Esophagus (tissue), 2 donors: ENCODE measurements around the gene KRT35. TPM values are rescaled to one million over a fixed set of nuclear protein-coding genes. Genes with fewer than 3 reads are reported as not detected.

ENCODE experiments used
- H3K27ac ChIP-seq, 2 donors: one replicate each; pipeline ENCODE4 v1.5.1; 2013; ENCODE audit warnings: low read depth in 2 of 2, mild to moderate bottlenecking in 2 of 2, inconsistent platforms in 1 of 2, low read length in 1 of 2, moderate library complexity in 1 of 2
- H3K27me3 ChIP-seq, 2 donors: one replicate each; pipeline ENCODE4 v1.6.1; 2013; ENCODE audit warnings: low read length in 2 of 2, control low read depth in 1 of 2, mild to moderate bottlenecking in 1 of 2; ENCODE audit not compliant: insufficient read depth in 2 of 2, control insufficient read depth in 1 of 2
- H3K36me3 ChIP-seq, 2 donors: one replicate each; pipeline ENCODE4 v1.6.1; 2013; ENCODE audit warnings: low read length in 1 of 2; ENCODE audit not compliant: control insufficient read depth in 2 of 2, insufficient read depth in 2 of 2
- H3K4me1 ChIP-seq, 2 donors: one replicate each; pipeline ENCODE4 v1.6.1; 2013; ENCODE audit warnings: low read length in 1 of 2; ENCODE audit not compliant: control insufficient read depth in 2 of 2, insufficient read depth in 2 of 2
- H3K4me3 ChIP-seq, 2 donors: one replicate each; pipeline ENCODE4 v1.5.1; 2013; ENCODE audit warnings: low read length in 2 of 2, mild to moderate bottlenecking in 2 of 2, low read depth in 1 of 2, moderate library complexity in 1 of 2
- H3K9me3 ChIP-seq, 2 donors: one replicate each; pipeline ENCODE4 v1.6.1; 2013; ENCODE audit warnings: mild to moderate bottlenecking in 2 of 2, low read depth in 1 of 2, low read length in 1 of 2, moderate library complexity in 1 of 2; ENCODE audit not compliant: control insufficient read depth in 2 of 2, insufficient read depth in 1 of 2
- WGBS, 2 donors: extraction: QIAGEN DNeasy Blood & Tissue Kit; methylation state at CpG; one replicate each; pipeline ENCODE4 v1.1.7; 2013; 5-methylcytosine and 5-hydroxymethylcytosine counted together
- polyA plus RNA-seq, 2 donors: library from polyadenylated mRNA; stranded (reverse); fragments of 200-250 nt; gene quantifications; one replicate each; pipeline ENCODE4 v1.2.3, GENCODE V29; 2013
- donor health status: healthy with polysubstance abuse.
- donor health status: Bipolar disorder and iron deficiency.

KRT35 gene
- polyA plus RNA-seq, 2 donors: not detected

DNA sequence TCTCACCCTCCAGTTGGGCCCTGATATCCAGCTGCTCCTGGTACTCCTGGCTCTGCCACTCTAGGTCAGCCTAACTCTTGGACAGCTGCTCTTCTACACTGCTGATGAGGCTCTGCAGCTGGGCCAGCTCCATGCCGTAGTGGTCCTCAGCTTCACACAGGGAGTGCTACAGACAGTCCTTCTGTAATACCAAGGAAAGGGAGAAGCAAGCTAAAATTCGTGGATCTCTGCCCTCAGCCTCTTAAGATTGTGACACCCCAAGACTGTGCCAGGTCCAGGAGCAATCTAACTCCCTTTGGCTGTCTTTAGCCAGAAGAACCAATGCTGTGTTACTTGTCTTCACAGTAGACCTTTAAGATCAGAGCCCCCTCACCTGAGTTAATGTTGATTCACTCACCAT is 32.4 kb downstream of the KRT35 start:
- WGBS, 2 donors: 43 to 62% methylated on average over 2 of the region's 2 CpGs
- H3K27ac ChIP-seq: no peak overlapping the region
- H3K36me3 ChIP-seq: no peaks in the 10 kb centered on the region
- H3K27me3 ChIP-seq: no peaks in the 10 kb centered on the region
- H3K9me3 ChIP-seq: no peaks in the 10 kb centered on the region
- no peaks in the 10 kb centered on the region for H3K4me1 ChIP-seq
- no peak overlapping the region for H3K4me3 ChIP-seq

DNA sequence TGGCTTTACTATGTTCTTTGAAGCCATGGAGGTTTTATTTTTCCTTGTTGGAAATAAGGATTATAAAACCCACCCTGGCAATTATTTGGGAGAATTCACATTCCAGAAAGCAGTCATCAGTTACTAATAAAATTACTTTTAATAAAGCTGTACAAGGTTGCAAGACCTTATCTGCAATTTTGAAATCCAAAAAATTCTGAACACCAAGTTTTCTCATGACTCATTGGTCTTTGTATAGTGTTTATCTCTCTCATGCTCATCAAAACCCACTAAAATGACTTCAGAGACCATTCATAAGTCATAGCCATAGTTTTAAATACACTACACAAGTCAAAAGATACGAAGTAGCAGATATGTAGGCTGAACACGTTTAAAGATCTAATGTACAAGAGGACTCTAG is 34.1 kb downstream of the KRT35 start:
- Histone ChIP-seq H3K4me1 (no peaks in the 10 kb centered on the region), H3K4me3 (no peak overlapping the region), H3K27ac (no peak overlapping the region), H3K27me3 (no peaks in the 10 kb centered on the region), H3K9me3 (no peaks in the 10 kb centered on the region), H3K36me3 (no peaks in the 10 kb centered on the region)
- WGBS, 2 donors: 54 to 79% methylated on average over 2 of the region's 2 CpGs

DNA sequence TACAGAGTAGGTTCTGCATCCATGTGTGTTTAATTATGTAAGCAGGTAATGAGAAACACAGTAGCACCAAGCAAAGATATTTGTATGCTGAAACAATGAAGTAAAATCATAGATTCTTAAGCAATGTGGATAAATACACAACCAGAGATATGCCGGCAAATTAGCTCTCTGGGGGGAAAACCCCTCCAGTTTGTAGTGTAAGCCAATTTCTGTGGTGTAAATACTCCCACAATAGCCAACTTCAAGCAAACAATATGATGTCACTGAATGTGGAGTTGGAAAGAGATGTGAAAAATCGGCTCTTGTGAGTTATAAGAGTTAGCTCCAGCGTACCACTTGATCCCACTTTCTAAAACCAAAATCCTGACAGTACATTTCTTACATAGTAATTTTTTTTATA is 36.3 kb downstream of the KRT35 start:
- Histone ChIP-seq H3K9me3 (peaks cover 0 to 4% of the 10 kb centered on the region in 2 donors), H3K36me3 (no peaks in the 10 kb centered on the region), H3K4me3 (no peak overlapping the region), H3K27me3 (no peaks in the 10 kb centered on the region), H3K27ac (no peak overlapping the region), H3K4me1 (no peaks in the 10 kb centered on the region)
- 59 to 71% methylated on average over 3 of the region's 3 CpGs for WGBS, 2 donors

DNA sequence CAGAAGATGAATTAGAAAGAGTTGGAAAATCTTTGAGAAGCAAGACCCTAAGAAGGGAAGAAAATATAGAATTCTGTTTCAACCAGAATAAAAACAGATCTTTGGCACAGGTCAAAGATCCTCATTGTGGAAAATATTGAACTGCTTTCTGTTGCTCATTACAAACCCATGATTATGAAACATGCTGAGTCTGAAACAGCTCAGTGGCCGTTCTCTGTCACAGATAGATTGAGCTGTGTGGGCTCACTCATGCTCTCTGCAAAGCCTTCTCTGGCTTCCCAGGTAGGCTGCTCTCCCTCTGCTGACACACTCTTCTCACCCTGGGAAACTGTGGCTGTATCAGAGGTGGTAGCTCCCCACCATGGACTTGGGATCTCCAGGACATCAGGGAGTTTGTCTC is 36.8 kb downstream of the KRT35 start:
- peaks cover 0 to 4% of the 10 kb centered on the region in 2 donors for H3K9me3 ChIP-seq
- no peaks in the 10 kb centered on the region for H3K4me1 ChIP-seq
- no peak overlapping the region for H3K27ac ChIP-seq

DNA sequence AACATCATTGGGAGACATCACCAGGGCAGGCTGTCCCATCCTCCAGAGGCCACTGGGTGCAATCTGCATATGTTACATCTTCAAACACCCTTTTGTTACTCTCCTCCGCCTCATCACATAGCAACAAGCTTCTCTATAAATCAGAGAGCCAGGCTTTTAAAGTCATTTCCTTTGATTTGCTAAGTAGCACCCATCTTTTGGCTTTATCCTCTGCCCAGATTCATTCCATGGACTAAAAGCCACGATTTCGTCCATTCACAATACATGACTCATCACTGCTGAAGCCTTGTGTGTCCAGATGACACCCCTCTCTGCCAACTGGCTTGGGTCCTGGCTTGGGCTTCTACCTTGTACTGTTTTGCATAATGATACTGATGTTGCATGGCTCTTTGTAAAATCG is 38.2 kb downstream of the KRT35 start:
- no peak overlapping the region for H3K27ac ChIP-seq
- H3K36me3 ChIP-seq: no peaks in the 10 kb centered on the region
- no peaks in the 10 kb centered on the region for H3K27me3 ChIP-seq
- no peaks in the 10 kb centered on the region for H3K4me1 ChIP-seq
- 73 to 79% methylated on average over 4 of the region's 4 CpGs for WGBS, 2 donors
- H3K4me3 ChIP-seq: no peak overlapping the region
- H3K9me3 ChIP-seq: peaks cover 0 to 4% of the 10 kb centered on the region in 2 donors

More for the DNA sequence above, 36.8 kb downstream of the KRT35 start:
- 40 to 70% methylated on average over 1 of the region's 1 CpG for WGBS, 2 donors
- H3K4me3 ChIP-seq: no peak overlapping the region
- no peaks in the 10 kb centered on the region for H3K27me3 ChIP-seq
- no peaks in the 10 kb centered on the region for H3K36me3 ChIP-seq

DNA sequence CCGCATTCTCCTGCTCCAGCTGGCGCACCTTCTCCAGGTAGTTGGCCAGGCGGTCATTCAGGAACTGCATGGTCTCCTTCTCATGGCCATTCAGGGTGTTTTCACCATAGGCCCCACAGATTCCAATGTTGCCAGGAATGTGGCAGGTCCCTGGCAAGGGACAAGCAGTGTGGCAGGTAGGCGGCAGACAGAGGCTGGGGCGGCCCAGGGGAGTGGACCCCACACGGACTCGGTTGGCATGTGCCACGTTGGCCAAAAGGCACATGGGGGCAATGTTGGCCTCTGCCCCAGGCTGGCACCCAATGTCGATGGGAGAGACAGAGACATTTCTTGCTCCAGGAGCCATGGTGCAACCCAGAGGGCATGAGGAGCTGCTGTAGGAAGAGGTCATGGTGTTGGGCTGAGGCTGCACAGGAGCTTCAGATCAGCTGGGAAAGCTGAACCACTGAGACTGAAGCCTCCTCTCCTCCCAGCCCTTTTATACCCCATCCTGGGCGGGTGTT is 40.4 kb downstream of the KRT35 start, which contains the start of gene KRT38:
TSS of gene KRT38 (minus strand) at position 453 of the 503 bp plus-strand sequence. CDS start at position 391, 62 bp downstream.
- no peaks in the 10 kb centered on the region for H3K27me3 ChIP-seq
- H3K4me1 ChIP-seq: no peaks in the 10 kb centered on the region
- H3K36me3 ChIP-seq: no peaks in the 10 kb centered on the region
- WGBS, 2 donors: 95 to 97% methylated on average over 10 of the region's 10 CpGs
- H3K27ac ChIP-seq: no peak within 1 kb of the TSS
- no peak within 1 kb of the TSS for H3K4me3 ChIP-seq
- peaks cover 0 to 4% of the 10 kb centered on the region in 2 donors for H3K9me3 ChIP-seq

DNA sequence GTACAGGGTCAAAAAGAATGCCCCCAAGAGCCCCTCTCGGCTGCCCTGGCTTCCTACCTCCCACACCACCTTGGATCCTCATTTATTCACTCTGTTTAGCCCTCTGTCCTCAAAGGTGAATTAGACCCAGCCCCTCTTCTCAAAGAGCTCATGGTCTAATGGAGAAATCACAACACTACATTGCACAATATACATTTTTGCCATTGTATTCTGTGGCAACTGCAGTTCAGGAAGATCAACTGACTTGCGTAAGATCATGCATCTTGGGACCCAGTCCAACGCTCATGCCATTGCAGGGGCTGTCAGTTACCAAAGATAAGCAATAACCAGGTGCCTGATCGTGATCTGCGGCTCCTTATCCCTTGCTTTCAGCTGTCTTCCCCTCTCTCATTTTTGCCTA is 41.6 kb downstream of the KRT35 start:
- 65 to 67% methylated on average over 5 of the region's 5 CpGs for WGBS, 2 donors
- Histone ChIP-seq H3K36me3 (no peaks in the 10 kb centered on the region), H3K4me1 (no peaks in the 10 kb centered on the region), H3K27ac (no peak overlapping the region), H3K9me3 (peaks cover 0 to 4% of the 10 kb centered on the region in 2 donors), H3K27me3 (no peaks in the 10 kb centered on the region), H3K4me3 (no peak overlapping the region)

DNA sequence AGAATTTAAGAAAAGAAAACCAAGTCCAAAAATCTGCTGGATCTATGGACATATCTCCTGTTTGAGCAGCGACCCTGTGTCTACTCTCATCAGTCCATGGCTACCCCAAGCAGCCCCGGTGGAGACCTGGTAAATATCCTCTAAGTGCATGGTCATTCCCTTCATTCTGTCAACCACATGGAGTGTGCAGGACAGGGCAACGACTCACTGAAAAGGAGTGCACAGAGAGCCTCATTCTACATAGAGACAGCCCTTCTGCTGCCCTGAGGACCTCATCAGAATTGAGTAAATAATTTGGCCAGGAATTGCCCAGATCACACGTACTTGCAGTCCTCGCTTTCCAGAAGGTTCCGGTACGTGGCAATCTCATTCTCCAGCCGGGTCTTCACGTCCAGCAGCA is 43.2 kb downstream of the KRT35 start:
- no peak overlapping the region for H3K27ac ChIP-seq
- no peaks in the 10 kb centered on the region for H3K27me3 ChIP-seq
- H3K4me3 ChIP-seq: no peak overlapping the region
- 85 to 90% methylated on average over 9 of the region's 9 CpGs for WGBS, 2 donors
- no peaks in the 10 kb centered on the region for H3K36me3 ChIP-seq
- no peaks in the 10 kb centered on the region for H3K4me1 ChIP-seq
- H3K9me3 ChIP-seq: peaks cover 0 to 4% of the 10 kb centered on the region in 2 donors

DNA sequence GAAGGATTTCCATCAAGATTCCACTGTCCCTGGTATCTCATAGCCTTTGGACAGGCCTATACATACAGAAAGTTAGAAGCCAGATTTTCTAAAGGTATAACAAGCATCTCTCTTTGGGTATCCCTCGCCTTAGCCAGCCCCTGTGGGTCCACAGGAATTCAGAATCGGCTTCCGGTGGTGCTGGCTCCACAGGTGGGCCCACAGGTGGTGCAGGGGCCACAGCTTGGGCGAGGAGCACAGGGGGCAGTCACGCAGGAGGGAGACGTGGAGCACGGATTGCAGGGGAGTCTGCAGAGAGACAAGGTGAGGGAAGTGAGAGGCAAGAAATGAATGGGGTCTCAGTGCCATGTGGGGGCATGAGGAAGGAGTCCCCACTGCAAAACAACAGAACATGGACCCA is 43.7 kb downstream of the KRT35 start:
- Histone ChIP-seq H3K4me1 (no peaks in the 10 kb centered on the region), H3K27ac (no peak overlapping the region), H3K9me3 (peaks cover 0 to 4% of the 10 kb centered on the region in 2 donors), H3K4me3 (no peak overlapping the region), H3K36me3 (no peaks in the 10 kb centered on the region), H3K27me3 (no peaks in the 10 kb centered on the region)
- 88% methylated on average over 7 of the region's 7 CpGs for WGBS, 2 donors

DNA sequence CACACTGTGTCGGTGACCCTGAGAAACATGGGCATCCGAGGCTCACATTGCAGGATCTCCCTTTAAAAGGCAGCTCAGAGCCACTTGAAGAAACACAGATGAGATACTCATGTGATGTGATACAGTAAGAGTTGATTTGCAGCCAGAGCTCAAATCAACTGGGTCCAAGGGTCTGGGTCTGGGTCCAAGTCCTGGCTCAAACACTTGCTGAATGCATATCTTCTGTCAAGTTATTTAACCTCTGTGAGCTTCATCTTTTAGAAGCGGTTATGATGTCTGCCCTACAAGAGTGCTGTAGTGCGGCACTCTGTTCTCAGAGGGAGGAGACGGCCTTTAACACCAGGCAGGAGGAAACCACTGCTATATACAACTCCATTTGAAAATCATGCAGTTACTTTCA is 46.5 kb downstream of the KRT35 start:
- H3K27me3 ChIP-seq: no peaks in the 10 kb centered on the region
- 59 to 63% methylated on average over 5 of the region's 5 CpGs for WGBS, 2 donors
- H3K9me3 ChIP-seq: no peaks in the 10 kb centered on the region
- no peak overlapping the region for H3K4me3 ChIP-seq
- no peak overlapping the region for H3K27ac ChIP-seq
- no peaks in the 10 kb centered on the region for H3K36me3 ChIP-seq
- H3K4me1 ChIP-seq: no peaks in the 10 kb centered on the region
